HG02759 (cell line): ENCODE results near the gene CHST11.

Experiments
- ATAC-seq: cut with Tn5 transposase; IDR thresholded peaks from one replicate; pipeline ENCODE4 v1.9.1; 2021; ENCODE audit warnings: mild to moderate bottlenecking, moderate library complexity; ENCODE audit not compliant: unreplicated experiment

CHST11 gene

GRCh38 chr12:104622928-104623327 is 166.2 kb downstream of the CHST11 start:
- no peak for ATAC-seq

- ATAC-seq: no peak
Measured at GRCh38 chr12:104623883-104624282, 167.1 kb downstream of the CHST11 start.

DNA sequence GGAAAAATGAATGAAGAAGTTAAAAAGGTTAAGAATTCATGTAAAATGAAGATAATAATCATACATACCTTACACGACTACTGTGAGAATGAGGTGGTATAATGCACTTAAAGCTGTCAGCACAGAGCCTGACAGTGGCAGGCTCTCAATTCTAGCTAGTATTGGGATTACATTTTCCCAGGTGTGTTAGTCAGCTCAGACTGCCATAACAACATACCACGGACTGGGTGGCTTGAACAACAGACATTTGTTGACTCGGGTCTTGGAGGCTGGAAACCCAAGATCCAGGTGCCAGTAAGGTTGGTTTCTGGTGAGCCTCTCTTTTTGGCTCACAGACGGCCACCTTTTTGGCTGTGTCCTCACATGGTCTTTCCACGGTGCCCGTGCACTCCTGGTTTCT is 167.8 kb downstream of the CHST11 start:
- ATAC-seq: no peak

- ATAC-seq: no peak
Measured at GRCh38 chr12:104626069-104626837, 169.5 kb downstream of the CHST11 start.

GRCh38 chr12:104627231-104627989 is 170.7 kb downstream of the CHST11 start:
- no peak for ATAC-seq

DNA sequence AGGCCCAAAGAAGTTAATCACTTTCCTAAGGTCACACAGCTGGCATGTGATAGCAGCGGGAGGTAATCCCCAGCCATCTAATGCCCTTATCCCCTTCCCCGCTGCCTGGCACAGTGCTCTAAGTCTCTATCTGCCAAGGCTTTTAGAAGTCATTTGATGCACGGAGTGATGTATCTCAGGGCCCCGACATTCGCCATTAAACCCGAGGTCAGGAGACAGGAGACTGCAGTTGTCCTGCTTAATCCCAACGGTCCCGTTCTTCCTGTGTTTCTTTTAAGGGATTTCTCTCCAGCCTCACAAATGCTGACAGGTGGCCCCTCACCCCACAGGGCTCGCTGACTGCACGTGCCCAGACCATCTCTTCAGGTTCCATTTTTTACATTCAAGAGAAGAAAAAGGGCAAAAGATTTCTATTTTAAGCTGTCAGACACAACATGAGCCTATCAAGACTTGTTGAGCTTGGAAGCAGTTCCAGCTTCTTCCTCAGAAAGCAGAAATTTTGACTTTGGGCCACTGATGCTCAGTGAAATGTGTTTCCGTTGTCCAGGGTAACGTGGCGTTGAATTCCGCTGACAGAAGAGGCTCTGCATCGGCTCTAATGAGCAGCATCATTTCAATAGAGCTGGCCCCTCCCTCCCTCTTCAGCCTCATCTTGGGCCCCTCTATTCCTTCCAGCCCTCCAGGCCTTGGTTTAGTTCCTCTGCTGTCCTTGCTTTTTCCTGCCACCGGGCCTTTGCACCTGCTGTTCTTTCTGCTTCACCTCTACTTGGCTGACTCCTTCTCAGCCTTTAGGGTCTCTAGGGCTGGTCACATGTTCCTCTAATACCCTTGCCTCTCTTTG is 171.5 kb downstream of the CHST11 start:
- no peak for ATAC-seq

DNA sequence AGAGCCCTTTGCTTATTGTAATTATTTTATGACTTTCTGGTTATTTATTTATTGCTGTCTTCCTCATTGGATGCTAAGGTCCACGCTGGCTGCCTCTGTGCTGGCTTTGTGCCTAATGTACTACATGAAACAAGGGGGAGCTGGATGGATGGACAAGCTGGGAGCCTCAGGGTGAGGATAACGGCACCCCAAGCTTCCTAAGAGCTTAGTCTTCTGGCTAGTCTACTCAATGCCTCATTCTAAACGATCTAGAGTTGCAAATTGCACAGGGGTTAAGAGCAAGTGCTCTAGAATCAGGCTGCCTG is 172.0 kb downstream of the CHST11 start:
- ATAC-seq: no peak

GRCh38 chr12:104630230-104630670 is 173.5 kb downstream of the CHST11 start:
- no peak for ATAC-seq

GRCh38 chr12:104631867-104632266 is 175.1 kb downstream of the CHST11 start:
- no peak for ATAC-seq

DNA sequence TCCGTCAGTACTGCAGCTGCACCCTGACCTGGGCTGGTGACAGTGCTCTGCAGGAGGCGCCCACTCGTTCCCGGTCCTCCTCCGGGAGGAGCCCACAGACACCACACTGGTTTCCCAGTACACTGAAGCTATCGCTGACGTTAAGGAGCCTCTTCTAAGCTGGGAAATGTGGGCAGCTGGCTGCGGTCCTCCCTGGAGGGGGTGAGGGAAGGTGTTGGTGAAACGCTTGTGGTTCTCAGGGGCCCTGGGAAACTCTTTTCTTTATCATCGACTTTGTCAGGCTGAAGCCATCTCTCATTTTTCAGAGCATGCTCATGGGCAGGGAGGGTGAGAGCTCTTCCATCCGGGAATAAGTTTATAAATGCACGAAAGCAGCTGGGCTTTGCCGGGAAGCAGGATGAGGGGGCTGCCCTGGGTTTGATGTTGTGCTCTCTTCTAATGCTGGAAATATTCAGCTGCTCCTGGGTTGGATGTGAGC is 176.0 kb downstream of the CHST11 start:
- no peak for ATAC-seq

- no peak for ATAC-seq
Measured at GRCh38 chr12:104634044-104634443, 177.3 kb downstream of the CHST11 start.

GRCh38 chr12:104634852-104635251 is 178.1 kb downstream of the CHST11 start:
- no peak for ATAC-seq

GRCh38 chr12:104635607-104636343 is 179.0 kb downstream of the CHST11 start:
- no peak for ATAC-seq

DNA sequence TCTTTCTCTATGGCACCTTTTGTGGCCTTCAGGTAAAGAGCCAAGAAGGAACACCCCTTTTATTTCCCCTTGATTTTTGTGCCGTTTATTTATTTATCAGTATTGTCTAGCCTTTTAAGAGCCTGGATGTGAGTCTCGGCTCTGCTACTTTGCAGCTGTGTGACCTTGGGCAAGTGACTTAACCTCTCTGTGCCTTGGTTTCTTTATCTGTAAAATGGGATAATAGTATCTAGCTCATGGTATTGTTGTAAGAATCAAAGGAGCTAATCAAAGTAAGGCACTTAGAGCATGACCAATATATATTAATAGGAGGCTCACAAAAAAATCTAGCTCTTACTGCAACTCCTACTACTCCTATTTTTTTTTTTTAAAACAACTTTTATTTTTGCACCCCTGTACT is 179.7 kb downstream of the CHST11 start:
- ATAC-seq: no peak

- ATAC-seq: no peak
Measured at GRCh38 chr12:104637604-104638003, 180.9 kb downstream of the CHST11 start.

DNA sequence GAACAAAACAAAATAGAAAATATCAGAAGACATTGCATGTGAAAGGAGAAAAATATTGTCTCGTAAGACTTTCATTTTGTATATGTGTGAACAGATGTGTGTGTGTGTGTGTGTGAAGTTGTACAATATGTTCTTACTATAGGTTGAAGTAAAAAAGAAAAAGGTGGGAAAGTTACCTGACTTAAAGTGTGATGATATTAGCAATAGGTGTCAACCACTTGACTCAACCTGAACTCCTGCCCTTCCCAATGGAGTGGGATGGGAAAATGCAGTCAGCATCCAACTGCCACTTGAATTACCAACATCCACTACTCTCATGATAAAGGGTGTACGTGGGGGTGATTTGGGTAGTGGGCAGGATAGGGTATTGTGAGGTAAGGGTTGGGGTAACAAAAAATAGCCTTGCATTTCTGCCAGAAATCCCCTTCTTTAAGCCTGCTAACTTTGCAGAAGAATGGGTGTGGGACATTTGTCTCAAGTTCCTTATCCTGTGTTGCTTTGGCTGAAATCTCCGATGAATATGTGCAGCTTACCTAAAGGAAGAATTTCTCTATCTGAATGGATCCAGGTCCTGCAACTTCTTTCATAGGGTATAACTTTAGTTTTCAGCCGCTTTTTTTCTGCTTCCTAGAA is 181.6 kb downstream of the CHST11 start:
- no peak for ATAC-seq

DNA sequence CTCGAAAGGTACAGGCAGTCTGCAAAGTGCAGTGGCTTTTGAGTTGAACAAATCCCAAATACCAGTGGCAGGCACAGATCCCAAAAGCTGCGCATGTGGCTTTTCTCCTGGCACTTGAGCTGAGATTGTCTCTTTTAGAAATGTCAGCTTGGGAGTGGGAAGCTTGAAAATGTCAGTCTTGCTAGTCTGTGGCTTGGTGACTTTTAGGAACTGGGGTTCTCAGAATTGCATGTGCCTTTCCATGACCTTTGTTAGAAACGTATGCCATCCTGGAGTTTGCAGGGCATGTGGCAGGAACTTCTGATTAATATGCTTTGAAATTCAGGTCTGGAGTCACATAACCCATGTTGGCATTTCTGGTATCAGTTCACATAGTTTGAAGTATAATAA is 182.1 kb downstream of the CHST11 start:
- ATAC-seq: no peak

- ATAC-seq: no peak
Measured at GRCh38 chr12:104640956-104641355, 184.2 kb downstream of the CHST11 start.

- peak; percentile 84 for ATAC-seq
Measured at GRCh38 chr12:104641862-104642261, 185.1 kb downstream of the CHST11 start.

- ATAC-seq: no peak
Measured at GRCh38 chr12:104643093-104643818, 186.5 kb downstream of the CHST11 start.
